GM18951 (cell line): ENCODE results near the gene CDH4.

Experiments used
- POLR2A ChIP-seq: IDR thresholded peaks from 4 replicates; pipeline ENCODE4 v1.6.1; 2011; ENCODE audit warnings: mild to moderate bottlenecking; ENCODE audit not compliant: insufficient read length, insufficient read depth; ENCODE audit errors: extremely low read depth
- in situ Hi-C: fragments of 300-500 bp; cut with MboI; formaldehyde crosslinking; loops from one replicate; pipeline ENCODE4 v1.12.0; 2022; ENCODE audit warnings: low sequenced_read_pairs, mixed read lengths, inconsistent platforms; ENCODE audit not compliant: unreplicated experiment

CDH4 gene

DNA sequence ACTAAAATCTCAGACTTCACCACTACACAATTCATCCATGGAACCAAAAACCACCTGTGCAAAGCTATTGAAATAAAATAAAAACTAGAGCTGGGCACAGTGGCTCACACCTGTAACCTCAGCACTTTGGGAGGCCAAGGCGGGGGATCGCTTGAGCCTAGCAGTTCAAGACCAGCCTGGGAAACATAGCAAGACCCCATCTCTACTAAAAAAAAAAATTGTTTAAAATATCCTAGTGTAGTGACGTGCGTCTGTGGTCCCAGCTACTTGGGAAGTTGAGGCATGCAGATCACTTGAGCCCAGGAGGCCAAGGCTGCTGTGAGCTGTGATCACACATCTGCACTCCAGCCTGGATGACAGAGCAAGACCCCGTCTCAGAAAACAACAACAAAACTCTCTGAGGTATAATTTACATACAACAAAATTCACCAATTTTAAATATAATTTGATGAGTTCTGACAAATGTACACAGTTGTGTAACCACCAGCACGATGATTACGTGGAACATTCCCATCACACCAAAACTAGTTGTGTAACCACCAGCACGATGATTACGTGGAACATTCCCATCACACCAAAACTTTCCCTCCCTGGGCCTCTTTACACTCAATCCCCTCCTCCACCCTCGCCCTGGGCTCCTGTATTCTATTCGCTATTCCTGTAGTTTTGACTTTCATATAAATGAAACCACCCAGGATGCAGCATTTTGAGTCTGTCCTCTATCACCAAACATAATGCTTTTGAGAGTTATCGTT, 706.1 kb downstream of the CDH4 start:
- in situ Hi-C loops, result no loop called here
- no peak for TF ChIP-seq POLR2A

DNA sequence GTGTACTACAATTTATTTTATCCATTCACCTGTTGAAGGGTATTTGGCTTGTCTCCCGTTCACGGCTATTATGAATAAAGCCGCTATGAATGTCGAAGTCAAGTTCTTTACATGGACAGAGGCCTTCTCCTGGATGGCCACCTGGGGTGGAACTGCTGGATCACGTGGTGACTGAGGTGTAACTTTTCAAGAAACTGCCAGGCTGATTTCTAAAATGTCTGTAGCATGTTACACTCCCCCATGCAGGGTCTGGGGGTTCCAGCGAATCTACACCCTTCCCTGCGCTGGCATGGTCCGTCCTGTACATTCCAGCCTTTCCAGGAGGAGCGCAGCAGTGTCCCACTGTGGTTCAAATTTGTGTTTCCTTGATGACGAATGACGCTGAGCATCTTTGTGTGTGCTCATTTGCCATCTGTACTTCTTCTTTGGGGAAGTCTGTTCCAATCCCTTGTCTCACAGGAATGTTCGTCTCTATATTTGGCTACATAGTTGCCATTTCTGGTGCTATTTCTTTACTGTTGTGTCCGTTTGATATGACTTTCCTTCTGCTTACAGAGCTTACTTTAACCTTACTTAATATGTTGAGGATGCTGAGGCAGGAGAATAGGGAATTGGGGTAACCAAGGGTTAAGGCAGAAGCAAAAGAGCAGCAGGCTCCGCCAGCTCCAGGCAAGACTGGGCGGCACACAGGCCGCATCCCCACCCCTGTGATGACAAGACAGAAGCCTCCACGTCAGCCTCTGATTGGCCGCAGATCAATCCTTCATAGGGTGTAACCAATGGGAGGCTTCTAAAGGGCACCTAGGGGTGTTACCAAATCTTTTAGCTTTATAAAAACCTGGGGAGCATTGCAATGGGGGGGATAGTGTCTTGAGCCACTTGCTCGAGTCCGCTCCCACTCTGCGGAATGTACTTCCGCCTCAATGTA, 707.0 kb downstream of the CDH4 start:
- TF ChIP-seq POLR2A, result no peak
- in situ Hi-C loops, result no loop called here

DNA sequence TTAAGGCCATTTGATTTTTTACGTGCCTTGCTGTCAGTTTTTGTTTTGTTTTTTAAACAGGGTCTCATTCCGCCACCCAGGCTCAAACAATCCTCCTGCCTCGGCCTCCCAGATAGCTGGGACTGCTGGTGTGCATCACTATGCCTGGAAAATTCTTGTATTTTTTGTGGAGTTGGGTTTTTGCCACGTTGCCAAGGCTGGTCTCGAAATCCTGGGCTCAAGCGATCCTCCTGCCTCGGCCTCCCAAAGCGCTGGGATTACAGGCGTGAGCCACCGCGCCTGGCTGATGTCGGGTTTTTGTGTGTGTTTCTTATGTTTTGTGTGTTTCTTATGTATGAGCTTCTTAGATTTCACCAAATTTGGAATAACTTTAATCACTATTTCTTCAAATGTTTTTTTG, 708.8 kb downstream of the CDH4 start:
- in situ Hi-C loops, result no loop called here
- no peak for TF ChIP-seq POLR2A

DNA sequence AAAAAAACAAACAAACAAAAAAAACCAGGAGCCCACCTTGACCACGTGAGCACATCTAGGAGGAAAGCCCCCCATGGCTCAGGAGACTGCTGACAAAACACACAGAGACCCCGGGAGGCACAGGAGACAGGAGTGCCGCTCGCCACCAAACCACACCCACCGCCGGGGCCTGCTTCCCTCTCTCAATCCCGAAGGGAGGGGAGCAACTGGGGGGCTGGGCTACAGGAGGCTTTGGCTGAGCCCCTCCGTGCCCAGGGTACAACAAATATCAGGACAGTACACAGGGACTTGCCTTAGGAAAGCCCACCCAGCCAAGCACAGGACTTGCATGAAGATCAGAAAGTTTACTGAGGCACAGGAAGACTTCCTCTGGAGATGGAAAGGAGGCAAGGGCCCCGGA, 711.1 kb downstream of the CDH4 start:
- in situ Hi-C loops, result no loop called here
- no peak for TF ChIP-seq POLR2A

- TF ChIP-seq POLR2A, result no peak
- in situ Hi-C loops, result no loop called here
Measured at GRCh38 chr20:61963885-61964674, 712.0 kb downstream of the CDH4 start.

DNA sequence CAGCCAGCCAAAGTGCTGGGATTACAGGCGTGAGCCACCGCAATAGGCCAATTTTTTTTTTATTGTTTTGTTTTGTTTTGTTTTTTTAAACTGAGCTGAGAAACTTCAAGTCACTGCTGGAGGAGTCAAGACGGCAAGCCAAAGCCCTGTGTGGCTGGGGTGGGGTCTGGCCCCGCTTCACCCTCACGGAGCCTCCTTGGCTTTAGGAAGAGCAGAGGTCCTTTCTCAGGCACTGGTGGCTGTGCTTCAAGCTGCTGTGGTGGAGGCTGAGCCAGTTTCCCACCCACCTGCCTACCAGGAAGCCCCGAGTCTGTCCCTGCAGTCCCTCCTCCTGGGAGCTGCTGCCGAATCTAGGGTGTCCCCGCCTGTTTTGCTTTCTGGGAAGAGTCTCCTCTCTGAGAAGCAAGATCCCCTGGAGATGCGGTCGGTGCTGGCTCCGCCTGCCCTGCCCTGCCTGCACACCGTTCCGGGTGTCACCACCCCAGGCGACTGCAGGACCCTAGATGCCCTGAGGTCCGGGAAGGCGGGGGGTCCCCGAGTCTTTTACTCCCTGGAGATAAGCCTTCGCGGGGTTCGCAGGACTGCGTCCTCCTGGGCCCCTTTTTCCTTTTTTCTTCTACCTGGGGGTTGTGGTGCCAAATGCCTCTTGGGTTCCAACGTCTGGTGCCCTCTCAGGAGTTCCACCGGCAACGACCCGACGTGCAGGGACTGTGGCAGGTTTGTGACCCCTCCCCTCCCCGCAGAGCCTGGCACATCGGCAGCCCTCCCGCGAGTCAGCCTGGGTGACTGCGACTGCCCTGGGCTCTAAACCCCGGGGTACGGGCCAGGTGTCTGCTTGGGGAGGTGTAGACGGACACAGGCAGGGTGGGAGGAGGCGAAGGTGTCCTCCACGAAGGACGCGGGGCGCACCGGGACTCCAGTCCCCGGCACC, 712.9 kb downstream of the CDH4 start:
- in situ Hi-C loops, result no loop called here
- no peak for TF ChIP-seq POLR2A

GRCh38 chr20:61965606-61966491, 713.8 kb downstream of the CDH4 start:
- no peak for TF ChIP-seq POLR2A
- in situ Hi-C loops, result no loop called here

DNA sequence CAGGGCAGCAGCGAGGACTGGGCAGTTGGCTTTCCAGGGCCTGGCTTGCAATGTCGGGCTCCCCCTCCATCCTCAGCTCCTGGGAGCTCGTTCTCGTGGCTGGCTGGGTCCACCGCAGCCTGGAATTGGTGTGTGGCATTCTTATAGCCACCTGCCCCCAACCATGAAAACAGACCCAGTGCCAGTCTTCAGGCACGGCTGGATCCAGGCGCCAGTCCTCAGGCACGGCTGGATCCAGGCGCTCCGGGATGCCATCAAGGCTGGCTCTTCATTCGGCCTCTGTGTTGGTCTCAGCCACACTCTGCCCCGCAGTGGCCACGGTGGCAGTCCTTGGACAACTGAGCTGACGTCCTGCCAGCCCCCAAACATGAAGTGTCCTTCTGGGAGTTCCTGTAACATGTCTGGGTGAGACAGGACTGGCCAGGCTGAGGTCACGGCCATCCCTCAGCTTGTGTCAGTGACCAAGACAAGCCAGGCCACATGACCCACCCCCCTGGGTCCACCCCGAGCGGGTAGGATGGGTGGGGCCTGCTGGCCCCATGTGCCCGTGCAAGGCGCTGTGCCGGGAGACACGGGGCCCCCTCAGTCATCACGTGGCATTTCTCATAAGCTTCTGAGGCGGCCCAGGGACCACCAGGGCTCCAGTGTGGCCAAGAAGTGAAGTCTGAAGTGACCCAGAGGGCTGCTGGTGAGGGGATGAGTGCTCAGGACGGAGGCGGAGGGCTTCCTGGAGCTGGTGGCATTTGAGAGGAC, 714.6 kb downstream of the CDH4 start:
- TF ChIP-seq POLR2A, result no peak
- in situ Hi-C loops, result no loop called here

DNA sequence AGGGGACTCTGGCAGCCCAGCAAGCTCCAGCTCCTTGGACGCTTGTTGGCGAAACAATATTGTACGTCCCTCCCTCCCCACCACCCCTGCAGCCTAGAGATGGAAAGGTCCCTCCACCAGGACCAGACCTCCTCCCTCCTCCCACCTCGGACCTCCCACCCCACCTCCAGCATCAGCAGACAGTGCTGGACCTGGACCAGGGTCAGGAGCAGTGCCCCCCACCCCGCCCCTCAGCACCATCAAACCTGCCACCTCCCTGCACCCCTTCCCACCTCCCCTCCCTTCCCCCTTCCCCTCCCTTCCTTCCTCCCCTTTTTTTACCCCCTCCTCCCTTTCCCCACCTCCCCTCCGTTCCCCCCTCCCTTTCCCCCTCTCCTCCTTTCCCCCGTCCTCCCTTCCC, 715.2 kb downstream of the CDH4 start:
- no peak for TF ChIP-seq POLR2A
- in situ Hi-C loops, result no loop called here

- in situ Hi-C loops, result no loop called here
Measured at GRCh38 chr20:61968036-61968810, 716.2 kb downstream of the CDH4 start.

More at GRCh38 chr20:61968036-61968810, 716.2 kb downstream of the CDH4 start:
- TF ChIP-seq POLR2A, result no peak
